MM.1S (cell line): Measurements from ENCODE around the gene CATSPERD.

Experiments used
- EZH2 ChIP-seq: fragments of 300-600 bp; sonication (generic); optimal IDR thresholded peaks from 2 replicates; pipeline ENCODE3; 2017; ENCODE audit warnings: low read depth, mild to moderate bottlenecking, antibody characterized with exemption, low read length, mixed read lengths
- EZH2phosphoT487 ChIP-seq: fragments of 300-600 bp; sonication (generic); IDR thresholded peaks from 2 replicates; pipeline ENCODE4 v1.6.1; 2018; ENCODE audit warnings: antibody characterized with exemption, low read length
- TF ChIP-seq, protein P1 (sequence below): fragments of 300-600 bp; sonication (generic); IDR thresholded peaks from 2 replicates; pipeline ENCODE4 v1.5.1; 2016; ENCODE audit warnings: antibody characterized with exemption, low read length, mixed read lengths

DNA sequence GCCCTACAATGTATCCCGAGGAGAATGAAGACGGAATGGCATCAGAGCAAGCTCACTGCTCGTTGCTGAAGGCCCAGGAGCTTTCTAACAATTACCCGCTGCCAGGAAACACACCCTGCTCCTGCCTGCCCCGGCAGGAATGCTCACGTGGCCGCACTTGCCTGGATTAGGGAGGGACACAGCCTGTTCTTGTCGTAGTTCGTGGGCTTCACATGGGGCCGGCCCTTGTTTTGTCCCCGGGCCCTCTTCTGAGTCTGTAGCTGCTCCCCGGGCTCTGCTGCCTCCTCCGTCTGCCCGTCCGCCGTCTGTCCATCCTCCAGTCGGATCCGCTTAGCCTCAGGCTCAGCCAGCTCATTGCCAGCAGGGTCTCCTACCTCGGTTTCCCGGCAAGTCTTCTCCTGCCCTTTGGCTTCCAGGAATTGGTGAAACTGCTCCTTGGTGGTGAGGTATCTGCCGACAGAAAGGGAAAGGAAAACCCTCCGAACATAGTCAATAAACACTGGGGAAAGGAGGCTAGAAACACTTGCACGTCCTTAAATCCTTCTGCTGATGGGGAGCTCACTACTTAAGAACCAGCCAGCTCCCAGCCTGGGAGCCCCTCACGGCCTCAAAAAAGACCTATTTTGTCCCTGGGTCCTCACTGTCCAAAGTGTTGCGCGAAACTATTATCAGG lies 69.6 kb downstream of the CATSPERD start:
- TF ChIP-seq, protein P1, sequence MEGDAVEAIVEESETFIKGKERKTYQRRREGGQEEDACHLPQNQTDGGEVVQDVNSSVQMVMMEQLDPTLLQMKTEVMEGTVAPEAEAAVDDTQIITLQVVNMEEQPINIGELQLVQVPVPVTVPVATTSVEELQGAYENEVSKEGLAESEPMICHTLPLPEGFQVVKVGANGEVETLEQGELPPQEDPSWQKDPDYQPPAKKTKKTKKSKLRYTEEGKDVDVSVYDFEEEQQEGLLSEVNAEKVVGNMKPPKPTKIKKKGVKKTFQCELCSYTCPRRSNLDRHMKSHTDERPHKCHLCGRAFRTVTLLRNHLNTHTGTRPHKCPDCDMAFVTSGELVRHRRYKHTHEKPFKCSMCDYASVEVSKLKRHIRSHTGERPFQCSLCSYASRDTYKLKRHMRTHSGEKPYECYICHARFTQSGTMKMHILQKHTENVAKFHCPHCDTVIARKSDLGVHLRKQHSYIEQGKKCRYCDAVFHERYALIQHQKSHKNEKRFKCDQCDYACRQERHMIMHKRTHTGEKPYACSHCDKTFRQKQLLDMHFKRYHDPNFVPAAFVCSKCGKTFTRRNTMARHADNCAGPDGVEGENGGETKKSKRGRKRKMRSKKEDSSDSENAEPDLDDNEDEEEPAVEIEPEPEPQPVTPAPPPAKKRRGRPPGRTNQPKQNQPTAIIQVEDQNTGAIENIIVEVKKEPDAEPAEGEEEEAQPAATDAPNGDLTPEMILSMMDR: no peak
- TF ChIP-seq EZH2 (no peak), EZH2phosphoT487 (no peak)
